Activated effector memory CD4-positive, alpha-beta T cell treated with Interleukin-2 at 50 U/mL for 16 hours (primary cell): ENCODE measurements around the gene ZNF366.

Experiments
- DNase-seq: peaks from one replicate; pipeline ENCODE4 v3.0.0-alpha.2; 2020

Gene ZNF366

GRCh38 chr5:72463449-72464052 is 43.7 kb downstream of the ZNF366 start:
- no peak for DNase-seq

- DNase-seq: no peak
Measured at GRCh38 chr5:72460413-72460812, 46.8 kb downstream of the ZNF366 start.

- DNase-seq: no peak
Measured at GRCh38 chr5:72459913-72460312, 47.3 kb downstream of the ZNF366 start.

- no peak for DNase-seq
Measured at GRCh38 chr5:72459089-72459661, 48.0 kb downstream of the ZNF366 start.

- no peak for DNase-seq
Measured at GRCh38 chr5:72458407-72458806, 48.8 kb downstream of the ZNF366 start.

- DNase-seq: no peak
Measured at GRCh38 chr5:72457491-72457890, 49.7 kb downstream of the ZNF366 start.

- no peak for DNase-seq
Measured at GRCh38 chr5:72456391-72457074, 50.7 kb downstream of the ZNF366 start.

- no peak for DNase-seq
Measured at GRCh38 chr5:72455476-72455875, 51.7 kb downstream of the ZNF366 start.

- no peak for DNase-seq
Measured at GRCh38 chr5:72454996-72455395, 52.2 kb downstream of the ZNF366 start.

GRCh38 chr5:72453246-72453775 is 53.9 kb downstream of the ZNF366 start:
- DNase-seq: no peak

- no peak for DNase-seq
Measured at GRCh38 chr5:72452515-72453245, 54.5 kb downstream of the ZNF366 start.

- no peak for DNase-seq
Measured at GRCh38 chr5:72451741-72452505, 55.3 kb downstream of the ZNF366 start.

- DNase-seq: no peak
Measured at GRCh38 chr5:72448368-72448767, 58.8 kb downstream of the ZNF366 start.

- DNase-seq: no peak
Measured at GRCh38 chr5:72447751-72448150, 59.5 kb downstream of the ZNF366 start.

- no peak for DNase-seq
Measured at GRCh38 chr5:72445969-72446368, 61.2 kb downstream of the ZNF366 start.

- no peak for DNase-seq
Measured at GRCh38 chr5:72443883-72444282, 63.3 kb downstream of the ZNF366 start.

GRCh38 chr5:72441862-72442540 is 65.2 kb downstream of the ZNF366 start:
- no peak for DNase-seq

- no peak for DNase-seq
Measured at GRCh38 chr5:72441094-72441723, 66.0 kb downstream of the ZNF366 start.

GRCh38 chr5:72440207-72440638 is 67.0 kb downstream of the ZNF366 start:
- DNase-seq: no peak

- no peak for DNase-seq
Measured at GRCh38 chr5:72439192-72439591, 68.0 kb downstream of the ZNF366 start.

- DNase-seq: no peak
Measured at GRCh38 chr5:72438141-72438540, 69.1 kb downstream of the ZNF366 start.
